ENCODE measurements around the gene ANP32A. TPM values are rescaled to one million over a fixed set of nuclear protein-coding genes. Genes with fewer than 3 reads are reported as not detected.
A peak's percentile ranks its signal among the peaks of the same experiment; 100 is the strongest.

The ANP32A gene
- total RNA-seq, 1 donor from 2014 or later, result 98.5 TPM

DNA sequence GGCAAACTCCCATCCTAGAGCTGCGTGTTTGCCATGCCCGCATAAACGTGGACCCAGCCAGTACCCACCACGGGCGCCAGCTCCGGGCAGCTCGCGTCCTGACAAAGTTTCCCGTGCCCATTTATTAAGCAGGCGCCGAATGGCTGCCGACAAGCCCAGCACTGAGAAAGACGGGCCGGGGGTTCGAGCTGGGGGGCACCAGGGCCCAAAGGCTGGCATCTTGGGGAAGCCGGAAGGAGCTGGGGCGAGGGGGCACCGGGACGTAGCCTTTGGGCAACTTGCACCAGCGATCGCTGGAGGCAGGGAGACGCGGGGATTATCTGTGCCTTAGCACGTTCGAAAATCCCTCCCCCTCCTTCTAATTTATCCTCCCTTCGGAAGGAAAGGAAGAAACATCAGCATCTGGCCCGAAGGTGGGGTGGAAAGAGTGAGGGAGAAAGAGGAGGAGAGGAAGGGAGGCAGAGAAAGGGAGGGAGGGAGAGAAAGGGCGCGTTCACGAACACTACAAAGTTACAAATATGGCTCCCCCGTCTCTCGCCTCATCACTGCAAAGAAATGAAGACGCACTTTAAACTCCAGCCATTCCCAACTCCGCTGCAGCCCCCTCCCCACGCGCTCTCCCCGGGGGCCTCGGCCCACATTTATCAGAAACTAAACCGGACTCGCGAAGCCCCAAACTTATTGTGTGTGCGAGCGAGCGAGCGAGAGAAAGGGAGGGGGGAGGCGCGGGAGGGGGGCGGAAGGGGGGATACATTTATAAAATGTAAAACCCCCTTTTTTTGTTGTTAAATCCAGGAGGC, 1.0 kb downstream of the ANP32A start:
- DNase-seq, result peak; percentile 87

DNA sequence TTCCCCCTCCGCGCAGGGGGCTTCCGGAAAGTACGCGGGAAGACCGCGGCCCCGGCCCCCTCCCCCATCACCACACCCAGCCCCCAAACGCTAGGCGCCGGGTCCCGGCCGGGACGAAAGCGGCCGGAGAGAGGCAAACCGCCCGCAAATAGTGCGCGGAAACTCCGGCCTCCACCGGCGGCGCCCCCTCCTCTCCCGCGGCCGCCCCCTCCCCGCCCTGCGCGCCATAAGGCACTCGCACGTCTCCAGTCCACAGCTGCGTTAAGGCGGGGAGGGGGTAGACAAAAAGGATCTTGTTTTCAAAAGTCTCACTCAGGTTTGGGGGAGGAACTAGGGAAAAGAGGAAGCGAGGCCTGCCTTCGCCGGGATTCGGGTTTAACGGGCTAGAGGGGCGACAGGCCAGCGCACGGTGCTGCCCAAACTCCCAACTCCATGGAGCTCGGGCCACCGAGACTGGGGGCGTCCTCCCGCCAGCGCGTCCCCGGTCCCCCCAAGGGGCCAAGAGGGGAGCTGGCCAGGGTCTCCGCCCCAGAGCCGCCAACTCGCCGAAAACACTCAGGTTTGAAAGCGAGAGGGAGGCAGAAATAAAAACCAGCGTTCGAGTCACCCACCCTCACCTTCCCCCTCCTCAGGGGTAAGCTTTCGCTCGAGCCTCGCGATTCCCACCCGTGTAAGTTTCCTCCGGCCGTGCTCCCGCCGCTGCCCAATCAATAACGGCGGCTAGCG, 1.8 kb downstream of the ANP32A start:
- DNase-seq, result peak; percentile 54

DNA sequence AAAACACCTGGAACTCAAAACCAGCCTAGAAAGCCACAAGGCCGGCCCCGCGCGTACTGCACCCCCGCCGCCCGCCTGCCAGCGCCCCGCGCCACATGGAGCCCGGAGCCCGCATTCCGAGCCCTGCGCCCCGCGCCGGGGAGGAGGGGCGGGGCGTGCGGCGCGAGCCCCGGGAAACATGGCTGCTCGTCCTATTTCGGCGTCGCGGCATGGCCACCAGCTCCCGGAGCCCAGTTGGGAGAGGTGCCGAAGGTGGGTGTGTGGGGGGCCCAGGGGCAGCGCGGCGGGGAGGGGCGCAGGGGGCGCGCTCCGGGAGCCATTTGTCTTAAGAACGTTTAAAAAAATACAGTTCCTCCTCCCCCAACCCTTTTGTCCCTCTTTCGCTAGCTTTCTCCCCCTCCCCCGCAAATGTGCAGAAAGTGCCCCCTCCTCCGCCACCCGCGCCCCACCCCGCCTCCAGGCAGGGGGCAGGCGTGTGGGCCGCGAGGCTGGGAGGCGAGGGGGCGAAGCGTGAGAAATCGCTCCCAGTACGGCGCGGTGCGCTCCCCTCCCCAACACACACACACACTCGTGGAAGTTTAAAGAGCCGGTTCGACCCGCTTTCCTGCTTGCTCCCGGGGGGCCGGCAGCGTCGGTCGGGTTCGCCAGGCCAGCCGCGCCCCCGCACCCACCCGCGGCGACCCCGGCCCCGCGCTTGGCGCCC, 2.5 kb downstream of the ANP32A start:
- peak; percentile 54 for DNase-seq

DNA sequence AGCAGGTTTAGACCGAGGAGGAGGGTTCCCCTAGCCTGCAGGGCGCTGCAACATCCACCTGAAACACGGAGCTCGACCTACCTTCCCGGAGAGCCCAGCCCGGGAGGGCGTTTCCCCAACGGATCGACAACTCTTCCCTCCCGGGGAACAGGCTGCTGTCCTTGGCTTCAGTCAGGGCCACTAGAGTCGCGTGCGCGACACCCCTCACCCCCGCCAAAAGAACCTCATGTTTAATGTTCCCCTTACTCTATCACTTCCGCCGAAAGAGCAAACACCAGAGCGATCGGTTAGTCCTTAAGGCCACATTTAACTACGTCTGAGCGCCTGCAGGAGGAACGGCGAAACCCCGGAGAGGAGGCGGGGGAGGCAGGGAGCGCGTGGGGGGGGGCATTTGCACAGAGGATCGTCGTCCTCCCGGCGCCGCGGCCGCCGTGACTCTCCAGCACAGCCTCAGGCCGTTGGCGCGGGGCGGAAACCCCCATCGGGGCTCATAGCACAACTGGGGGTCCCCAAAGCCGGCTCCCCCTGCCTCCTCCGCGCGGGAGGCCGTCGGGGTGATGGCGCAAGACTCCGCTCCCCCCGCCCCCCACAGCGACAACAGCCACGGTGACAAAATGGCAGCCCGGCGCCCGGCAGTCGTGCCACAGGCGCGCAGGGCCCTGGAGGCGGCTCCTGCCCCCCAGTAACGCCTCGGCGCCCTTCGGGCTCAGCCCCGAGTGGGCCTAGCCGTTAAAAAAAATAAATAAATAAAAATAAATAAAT, 3.2 kb downstream of the ANP32A start:
- peak; percentile 66 for DNase-seq

DNA sequence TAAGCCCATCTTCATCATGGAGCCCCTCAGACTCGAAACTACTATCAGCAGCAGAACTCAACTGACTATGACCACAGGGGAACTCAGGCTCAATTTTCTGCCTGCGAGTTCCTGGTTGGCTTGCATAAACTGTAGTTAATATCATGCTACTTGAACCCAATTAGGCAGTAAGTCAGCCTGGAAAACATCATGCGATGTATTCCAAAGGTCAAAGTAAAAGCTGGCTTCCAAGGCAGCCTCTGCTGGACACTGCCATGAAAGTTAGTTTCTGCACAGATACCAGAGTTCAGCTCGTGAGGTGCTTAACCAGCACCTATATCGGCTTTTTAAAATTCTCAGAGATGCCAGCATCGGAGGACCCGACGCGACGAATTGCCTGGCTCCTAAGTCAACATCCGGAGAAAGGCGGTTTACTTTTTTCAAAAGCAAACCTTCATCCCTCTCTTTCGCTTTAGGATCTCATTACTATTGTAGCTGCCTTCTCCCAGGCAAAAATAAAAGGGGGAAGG, 3.8 kb downstream of the ANP32A start:
- peak; percentile 35 for DNase-seq

DNA sequence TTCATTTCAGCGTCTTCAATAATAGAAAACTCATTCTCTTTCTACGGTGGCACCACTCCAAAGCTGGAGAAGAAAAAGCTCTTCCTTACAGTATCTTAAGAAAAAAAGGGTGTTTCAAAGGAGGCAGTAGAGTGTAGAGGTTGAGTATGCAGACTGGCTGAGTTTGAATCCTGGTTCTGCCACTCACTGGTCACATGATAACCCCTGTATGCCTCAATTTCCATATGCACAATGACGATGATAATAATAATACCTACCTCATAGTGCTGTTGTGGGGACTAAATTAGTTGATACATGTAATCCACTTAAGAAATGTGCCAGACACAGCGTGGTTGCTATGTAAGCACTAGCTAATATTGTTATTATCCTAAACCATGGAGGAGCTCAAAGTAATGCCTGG, 4.5 kb downstream of the ANP32A start:
- DNase-seq, result no peak

DNA sequence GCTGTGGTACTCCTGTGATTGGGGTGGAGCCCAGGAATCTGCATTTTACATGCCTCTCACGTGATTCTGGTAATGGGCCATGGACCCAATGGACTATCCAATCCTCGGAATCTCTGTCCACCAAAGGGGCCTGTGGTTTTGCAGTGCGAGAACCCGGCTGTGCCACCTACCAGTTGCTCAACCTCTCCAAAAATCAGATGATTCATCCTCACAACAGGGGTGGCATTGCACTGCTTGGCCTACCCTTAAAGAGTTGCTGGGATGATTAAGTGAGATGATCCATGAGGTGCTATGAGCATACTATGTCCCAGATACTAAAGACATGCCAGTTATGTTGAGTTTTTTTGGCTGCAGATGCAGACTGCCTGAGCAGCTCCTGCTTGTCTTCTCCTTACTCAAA, 5.1 kb downstream of the ANP32A start:
- no peak for DNase-seq

DNA sequence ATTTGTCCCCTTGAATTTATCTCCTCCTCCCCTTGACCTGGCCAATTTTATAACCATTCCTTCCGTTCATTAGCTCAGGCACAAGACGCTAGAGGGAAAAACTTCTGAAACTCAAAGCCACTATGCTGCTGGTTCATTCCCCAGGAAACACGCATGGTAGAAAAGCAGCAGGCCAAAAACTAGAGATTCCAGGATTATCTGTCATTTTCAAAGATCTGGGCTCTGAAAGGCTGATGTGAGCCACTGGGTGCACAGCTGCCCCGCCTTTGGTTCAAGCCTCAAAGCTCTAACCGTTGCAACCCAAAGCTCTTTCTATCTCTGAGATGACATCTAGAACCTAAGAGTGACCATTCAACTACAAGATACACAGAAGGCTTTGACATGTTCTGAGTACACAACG, 6.1 kb downstream of the ANP32A start:
- DNase-seq, result no peak

DNA sequence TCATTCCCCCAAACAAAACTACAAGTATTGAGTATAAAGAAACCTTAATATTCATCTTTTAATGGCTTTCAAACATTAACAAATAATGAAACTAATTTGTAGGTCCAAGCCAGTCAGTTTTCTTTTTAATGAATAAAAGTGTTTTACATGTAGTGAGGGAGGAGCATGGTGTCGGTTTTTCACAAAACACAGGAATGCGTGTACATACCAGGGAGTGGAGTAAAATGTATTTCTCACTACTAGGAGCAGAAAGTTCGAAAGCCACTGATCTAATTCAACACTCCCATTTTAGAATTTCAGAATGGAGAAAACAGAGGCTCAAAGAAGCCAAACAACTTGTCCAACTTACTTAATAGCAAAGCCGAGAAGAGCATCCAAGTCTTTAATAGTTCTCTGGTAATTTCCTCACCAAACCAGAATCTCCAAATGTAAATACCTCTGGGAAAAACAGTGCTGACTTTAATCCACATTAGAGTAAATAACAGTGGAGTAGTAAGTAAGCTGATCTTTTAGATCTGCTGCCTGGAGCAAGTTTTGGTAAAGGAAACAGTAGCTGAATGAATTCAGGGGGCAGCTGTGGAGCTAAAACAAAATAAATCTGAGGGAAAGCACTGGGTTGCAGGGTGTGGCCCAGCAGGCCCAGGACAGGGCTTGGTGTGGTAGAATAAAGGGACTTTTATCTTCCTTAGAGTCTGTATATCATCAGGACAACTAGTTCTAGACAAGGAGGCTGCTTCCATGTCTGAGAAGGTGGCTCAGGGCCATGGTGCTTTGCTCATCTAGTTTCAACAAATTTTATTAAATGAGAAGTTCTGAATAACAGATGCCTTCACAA, 7.9 kb downstream of the ANP32A start:
- peak; percentile 62 for DNase-seq

DNA sequence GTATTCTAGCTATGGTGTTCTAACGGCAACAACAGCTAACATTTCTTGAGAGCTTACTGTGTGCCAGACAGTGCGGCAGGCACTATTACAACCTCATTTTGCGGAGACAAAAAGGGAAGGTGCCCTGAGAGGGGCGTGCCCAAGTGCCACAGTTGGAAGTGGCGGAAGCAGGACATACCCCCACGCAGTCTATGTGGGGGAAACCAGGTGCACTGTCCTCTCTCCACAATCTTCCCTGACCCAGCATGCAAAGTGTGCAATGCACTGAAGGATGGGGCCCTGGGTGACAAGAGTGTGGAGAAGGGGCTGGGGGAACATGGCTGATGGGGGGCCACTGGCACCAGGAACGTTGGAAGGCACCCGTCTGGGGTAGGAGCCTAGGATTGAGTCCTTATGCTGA, 8.6 kb downstream of the ANP32A start:
- no peak for DNase-seq

DNA sequence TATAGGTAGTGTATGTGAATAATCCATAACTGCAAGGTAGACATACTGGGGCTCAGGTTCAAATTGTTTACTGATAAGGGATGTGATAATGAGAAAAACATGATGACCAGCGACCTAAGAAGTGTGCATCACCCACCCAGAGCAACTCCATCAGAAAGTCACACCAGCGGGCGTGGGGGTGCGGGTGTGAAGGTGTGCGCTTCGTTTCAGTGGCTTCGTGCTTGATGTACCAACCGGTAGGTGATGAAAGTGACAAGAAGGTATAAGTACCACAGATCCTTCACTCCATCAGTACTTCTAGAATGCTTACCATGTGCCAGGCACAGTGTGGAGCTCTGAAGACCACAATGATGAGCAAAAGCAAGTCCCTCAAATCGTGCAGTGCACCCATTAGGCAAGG, 11.2 kb downstream of the ANP32A start:
- DNase-seq, result no peak

DNA sequence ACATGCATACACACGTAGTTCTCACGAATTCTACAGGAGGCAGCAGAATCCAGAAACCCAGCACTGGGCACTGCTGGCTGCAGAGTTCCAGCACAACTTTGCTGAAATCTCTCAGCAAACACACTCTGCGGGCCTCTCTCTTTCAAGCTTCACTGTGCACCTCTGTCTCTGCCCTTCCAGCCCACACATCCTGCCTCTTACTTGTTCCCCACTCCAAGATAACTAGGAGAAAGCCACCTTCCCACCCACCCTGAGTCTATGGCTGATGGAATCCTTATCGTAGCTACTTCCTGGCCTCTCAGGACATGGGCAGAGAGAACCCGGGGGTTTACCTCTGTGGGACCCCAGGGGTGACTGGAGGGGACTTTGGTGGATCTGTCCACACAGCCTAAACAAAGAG, 11.9 kb downstream of the ANP32A start:
- no peak for DNase-seq

DNA sequence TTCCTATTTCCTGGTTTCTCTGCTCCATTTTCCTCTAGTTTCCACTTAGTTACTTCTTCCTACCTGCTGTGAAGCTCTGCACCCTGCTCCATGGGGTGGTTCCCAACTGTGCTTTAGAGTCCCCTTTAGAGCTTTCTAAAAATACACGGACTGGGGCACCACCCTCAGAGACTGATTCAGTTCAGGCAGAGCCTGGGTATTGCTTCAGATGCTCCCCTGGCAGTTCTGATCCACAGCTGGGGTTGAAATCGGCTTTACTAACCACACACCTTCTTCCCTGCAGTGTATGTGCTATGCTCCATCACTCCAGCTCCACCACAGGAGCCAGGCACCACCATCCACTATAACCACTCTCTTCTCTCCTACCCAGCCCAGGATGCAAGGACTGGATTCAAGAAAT, 12.6 kb downstream of the ANP32A start:
- no peak for DNase-seq

DNA sequence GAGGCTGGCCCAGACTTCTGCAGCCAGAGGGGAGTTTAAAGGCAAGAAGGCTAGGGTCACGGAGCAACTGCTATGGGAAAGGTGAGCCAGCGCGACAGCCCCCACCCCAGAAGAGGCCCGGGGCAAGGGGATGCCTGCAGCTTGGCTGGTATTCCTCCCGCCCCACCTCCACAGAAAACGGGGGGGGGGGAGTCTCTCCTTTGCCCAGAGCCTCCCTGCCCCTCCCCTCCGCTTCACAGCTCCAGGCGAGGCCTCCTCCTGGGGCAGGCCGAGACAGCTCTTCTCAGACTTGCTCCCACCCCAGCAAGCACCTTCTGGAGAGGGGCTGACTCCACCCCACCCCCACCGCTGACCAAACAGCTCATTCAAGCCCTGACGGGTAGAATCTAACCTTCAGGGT, 13.4 kb downstream of the ANP32A start:
- DNase-seq, result no peak

DNA sequence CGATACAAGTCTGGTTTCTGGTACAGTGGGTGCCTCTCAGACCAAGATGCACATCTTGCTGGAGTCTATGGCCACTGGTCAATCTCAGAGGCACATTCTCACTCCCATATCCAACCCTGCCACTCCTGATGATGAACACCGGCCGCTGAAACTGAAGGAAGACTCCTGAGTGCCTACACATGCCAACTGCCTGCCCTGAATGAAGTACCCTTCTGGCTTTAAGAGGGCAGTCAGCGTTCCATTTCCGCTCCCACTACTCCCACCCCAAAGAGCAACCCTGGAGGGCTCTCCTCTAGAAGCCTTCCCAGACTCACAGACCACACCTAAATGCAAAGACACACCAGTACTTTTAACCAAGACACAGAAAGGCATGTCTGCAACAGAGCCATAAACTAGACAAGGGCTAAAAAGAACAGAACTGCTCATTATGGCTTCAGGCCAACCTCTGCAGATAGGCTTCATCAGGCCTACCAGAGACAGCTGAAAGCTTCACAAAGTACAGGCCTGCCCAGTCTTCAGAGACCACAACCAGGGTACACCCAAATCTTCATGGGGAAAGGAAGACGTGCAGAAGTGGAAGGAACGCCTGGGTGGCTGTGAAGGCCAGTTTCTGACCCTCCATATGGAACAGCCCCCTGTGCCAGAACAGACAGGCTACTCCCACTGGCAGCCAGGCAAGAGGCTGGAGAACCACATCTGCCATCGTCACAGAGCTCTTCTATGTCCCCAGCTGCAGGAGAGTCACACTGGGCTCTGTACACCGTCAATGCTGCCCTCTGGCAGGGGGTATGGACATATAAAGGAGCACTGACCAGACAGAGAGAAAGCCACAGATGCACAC, 14.3 kb downstream of the ANP32A start:
- no peak for DNase-seq

DNA sequence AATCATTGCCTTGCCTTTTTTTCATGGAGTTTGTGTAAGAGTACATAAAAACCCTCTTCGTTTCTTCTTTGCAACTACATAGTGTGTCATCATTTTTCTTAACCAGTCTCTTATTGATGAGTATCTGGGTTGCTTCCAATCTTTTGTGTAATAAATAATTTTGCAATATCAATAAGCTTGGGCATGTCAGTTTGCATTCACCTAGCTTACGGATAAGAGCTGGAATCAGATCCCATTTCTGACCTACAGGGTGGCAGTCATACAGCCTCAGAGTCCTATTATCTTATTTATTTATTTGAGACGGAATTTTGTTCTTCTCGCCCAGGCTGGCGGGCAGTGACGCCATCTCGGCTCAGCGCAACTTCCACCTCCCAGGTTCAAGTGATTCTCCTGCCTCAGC, 18.3 kb downstream of the ANP32A start:
- DNase-seq, result no peak

DNA sequence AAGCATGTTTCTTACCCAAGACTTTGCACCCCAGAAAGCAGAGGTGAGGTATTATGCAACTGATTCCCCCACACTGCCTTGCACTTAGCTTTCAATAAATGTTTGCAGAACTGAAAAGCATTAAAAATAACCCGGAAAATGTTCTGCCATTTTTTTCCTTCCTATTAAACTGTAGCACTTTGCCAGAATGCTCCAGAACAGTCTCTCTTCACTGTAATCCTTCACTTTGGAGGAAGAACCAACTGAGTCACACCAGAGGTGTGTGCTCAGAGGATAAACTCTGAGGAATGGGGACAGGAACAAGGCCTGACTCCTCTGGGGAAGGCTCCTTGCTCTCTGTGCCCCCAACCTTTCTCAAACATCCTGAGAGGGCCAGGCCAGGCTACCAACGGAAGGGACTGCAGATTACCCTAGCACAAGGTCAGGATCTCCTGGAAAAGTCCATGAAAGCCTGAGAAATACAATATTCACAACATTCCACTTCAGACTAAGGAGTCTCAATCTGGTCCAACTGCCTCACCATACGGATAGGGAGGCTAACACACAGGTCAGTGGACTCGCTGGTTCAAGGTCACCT, 19.0 kb downstream of the ANP32A start:
- DNase-seq, result no peak

DNA sequence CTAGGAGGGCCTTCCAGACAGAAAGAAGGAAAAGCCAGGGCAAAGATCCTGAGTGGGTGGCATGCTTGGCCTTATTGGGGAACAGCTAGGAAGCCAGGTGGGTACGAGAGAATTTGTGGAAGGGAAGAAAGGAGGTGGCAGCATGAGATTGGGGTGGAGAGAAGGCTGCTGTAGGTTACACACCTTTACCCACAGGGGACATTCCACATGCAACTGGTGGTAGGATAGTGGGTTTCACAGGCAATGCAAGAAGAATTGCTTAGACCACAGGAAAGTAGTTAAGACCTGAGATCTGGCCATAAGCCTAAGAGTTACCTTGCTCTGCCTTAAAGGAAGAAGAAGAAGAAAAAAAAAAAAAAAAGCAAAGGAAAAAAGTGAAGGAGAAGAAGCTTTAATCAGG, 19.8 kb downstream of the ANP32A start:
- no peak for DNase-seq

DNA sequence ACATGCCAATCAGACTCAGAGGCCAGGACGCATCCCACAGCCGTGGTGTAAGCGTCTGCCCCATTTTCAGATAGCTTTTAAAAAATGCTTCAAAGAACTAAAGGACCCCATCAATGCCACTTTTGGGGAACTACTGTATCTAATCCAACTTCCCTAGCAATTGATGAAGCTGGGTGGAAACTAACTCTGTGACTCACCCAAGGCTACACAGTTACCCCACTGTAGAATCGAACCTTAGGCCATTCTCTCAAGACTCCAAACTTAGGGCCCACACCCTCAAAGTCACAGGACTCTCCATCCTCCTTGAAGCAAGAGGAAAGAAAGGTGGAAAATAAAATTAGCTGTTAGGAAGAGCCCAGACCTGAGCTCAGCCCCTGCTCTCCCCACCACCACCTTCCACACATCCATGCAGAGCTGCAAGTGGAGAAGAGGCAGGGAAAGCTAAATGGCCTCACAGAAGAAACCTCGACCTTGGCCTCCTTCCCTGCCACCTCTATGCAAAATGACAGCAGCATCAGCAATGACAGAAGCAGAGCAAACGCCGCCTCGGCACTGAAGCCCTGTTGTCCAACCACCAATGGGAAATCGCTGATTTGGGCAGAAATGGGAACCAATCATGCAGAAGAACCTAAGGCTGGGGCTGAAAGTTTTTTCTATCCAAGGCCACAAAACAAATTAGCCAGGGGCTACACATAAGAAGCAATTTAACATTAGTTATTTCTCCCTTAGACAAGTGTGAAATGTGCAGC, 22.2 kb downstream of the ANP32A start:
- DNase-seq, result no peak

Data from skin of body (tissue), 2 donors.